GM18861 (cell line): ENCODE results near the gene SLC25A25.

ENCODE experiments used
- ATAC-seq: cut with Tn5 transposase; IDR thresholded peaks from one replicate; pipeline ENCODE4 v1.9.1; 2021; ENCODE audit not compliant: unreplicated experiment

Gene SLC25A25

DNA sequence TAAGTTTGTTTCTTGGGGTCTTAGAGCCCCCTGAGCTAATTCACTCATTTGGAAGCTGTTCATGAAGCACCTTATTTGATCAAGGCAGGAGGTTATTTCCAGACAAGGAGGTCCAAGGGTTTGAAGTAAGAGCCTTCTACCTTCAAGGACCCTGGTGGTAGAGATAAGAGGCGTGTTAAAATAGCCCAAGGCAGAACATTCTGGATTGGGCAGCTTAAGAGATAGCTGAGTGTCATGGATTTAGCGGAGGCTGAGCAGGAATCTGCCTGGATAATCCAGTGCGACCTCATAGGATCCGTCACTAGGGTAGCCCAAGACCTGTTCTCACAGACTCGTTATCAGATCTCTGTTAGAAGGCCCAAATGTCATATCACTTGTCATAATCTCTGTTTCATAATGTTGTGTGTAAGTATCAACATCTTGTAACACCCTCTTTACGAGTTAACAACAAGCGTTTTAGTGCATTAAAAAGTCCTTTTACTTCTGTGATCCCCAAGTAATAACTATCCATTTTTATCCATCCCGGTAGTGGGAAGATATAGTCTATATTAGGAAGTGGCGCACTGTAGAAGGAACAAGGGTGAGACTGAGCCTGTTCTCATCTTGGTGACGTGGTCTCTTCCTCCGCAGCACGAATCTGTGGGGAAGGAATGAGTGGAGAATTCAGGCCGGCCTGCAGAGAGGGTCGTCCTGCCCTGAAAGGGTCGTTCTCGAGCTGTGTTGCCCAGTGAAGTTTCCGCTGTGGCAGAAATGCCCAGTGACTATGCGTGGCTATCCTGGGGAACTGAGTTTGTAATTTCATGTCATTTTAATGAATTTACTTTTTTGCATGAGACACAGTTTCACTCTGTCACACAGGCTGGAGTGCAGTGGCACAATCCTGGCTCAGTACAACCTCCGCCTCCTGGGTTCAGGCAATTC is 28.8 kb downstream of the SLC25A25 start:
- no peak for ATAC-seq

- ATAC-seq = no peak
These were observed 29.7 kb downstream of the SLC25A25 start for GRCh38 chr9:128097543-128098296.

GRCh38 chr9:128098297-128099230 is 30.5 kb downstream of the SLC25A25 start:
- ATAC-seq = no peak

GRCh38 chr9:128099231-128099931 is 31.3 kb downstream of the SLC25A25 start:
- no peak for ATAC-seq

- ATAC-seq = no peak
These were observed 32.0 kb downstream of the SLC25A25 start for GRCh38 chr9:128099932-128100491.

- ATAC-seq = no peak
These were observed 32.5 kb downstream of the SLC25A25 start for GRCh38 chr9:128100581-128100980.

DNA sequence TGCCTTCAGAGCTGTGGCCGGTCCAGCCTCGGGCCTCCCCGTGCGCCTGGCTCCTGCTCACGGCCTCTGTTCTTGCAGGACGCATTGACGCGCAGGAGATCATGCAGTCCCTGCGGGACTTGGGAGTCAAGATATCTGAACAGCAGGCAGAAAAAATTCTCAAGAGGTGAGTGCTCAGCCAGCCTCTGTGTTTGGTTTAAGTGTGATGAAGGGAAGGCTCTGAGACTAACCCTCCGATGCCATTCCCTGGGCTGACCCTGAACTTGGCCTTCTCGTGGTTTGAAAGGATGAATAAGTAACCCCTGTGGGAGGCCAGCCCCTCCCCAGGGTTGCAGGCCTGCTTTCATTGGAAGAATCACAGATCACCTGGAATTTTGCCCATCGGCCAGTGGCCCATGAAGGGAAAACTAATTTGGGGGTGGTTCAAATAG is 33.2 kb downstream of the SLC25A25 start:
- ATAC-seq = no peak

DNA sequence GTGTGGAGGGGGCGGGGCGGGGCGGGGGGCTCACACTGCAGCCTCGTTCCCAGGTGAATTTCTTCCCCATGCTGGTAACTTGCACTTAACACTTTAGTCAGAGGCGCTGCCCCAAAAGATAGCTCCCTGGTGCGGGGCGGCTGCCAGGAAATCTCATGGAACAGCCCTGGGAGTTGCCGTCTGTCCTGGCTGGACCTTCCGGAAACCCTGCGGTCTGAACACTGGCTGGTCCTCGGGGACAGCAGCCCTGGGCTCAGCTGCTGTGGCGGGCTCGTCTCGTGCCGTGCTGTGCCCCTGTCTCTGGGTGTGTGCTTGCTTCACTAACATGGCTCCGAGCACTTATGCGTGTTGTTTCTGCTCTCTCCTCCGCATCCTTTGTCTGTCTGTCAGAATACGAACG is 33.7 kb downstream of the SLC25A25 start:
- ATAC-seq = no peak

- no peak for ATAC-seq
These were observed 34.2 kb downstream of the SLC25A25 start for GRCh38 chr9:128102196-128102595.

- no peak for ATAC-seq
These were observed 35.0 kb downstream of the SLC25A25 start for GRCh38 chr9:128102861-128103588.

DNA sequence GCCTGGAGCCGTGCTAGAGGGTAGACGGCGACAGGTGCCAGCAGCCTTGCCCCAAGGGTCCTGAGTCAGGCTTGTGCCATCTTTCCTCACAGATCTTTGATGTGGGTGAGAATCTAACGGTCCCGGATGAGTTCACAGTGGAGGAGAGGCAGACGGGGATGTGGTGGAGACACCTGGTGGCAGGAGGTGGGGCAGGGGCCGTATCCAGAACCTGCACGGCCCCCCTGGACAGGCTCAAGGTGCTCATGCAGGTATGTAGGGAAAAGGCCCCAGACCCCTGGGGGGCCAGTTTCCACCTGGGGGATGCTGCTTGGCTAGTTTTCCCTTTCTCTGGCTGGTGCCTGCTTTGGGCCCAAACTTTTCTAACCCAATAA is 35.5 kb downstream of the SLC25A25 start:
- ATAC-seq = no peak

GRCh38 chr9:128104171-128104618 is 36.2 kb downstream of the SLC25A25 start:
- ATAC-seq = no peak

GRCh38 chr9:128105538-128106175 is 37.6 kb downstream of the SLC25A25 start:
- no peak for ATAC-seq

GRCh38 chr9:128106181-128106939 is 38.3 kb downstream of the SLC25A25 start:
- no peak for ATAC-seq

- no peak for ATAC-seq
These were observed 39.0 kb downstream of the SLC25A25 start for GRCh38 chr9:128106940-128107467.

GRCh38 chr9:128107468-128108268 is 39.6 kb downstream of the SLC25A25 start:
- ATAC-seq = no peak
